Activated naive CD8-positive, alpha-beta T cell treated with anti-CD3 and anti-CD28 coated beads, Interleukin-2, amount 10 ng/mL, durations not matched to agents 7 days and 5 days (primary cell): ENCODE results near the gene KCNA2. TPM values are rescaled to one million over a fixed set of nuclear protein-coding genes. Genes with fewer than 3 reads are reported as not detected.

Experiments
- ATAC-seq: fragments of 150-1000 bp; cut with Tn5 transposase; one replicate; pipeline ENCODE4 v1.10.0; 2021; ENCODE audit warnings: low read depth, moderate library complexity
- POLR2A ChIA-PET: fragments of 350-600 bp; sonication (Branson Sonifier 250); formaldehyde crosslinking; loops from one replicate; lab custom pipeline; 2021; ENCODE audit warnings: antibody characterized with exemption; lab: Charles Lee
- DNase-seq: peaks from one replicate; pipeline ENCODE4 v3.0.0; 2021
- H3K27ac Mint-ChIP-seq: one replicate; pipeline ENCODE4 v1.8.0; 2022; ENCODE audit warnings: mild to moderate bottlenecking, mixed read lengths
- H3K27me3 Mint-ChIP-seq: one replicate; pipeline ENCODE4 v1.8.0; 2022; ENCODE audit warnings: mild to moderate bottlenecking, moderate library complexity, mixed read lengths
- H3K36me3 Mint-ChIP-seq: one replicate; pipeline ENCODE4 v1.8.0; 2021; ENCODE audit warnings: mild to moderate bottlenecking, mixed read lengths
- H3K4me1 Mint-ChIP-seq: one replicate; pipeline ENCODE4 v1.8.0; 2021; ENCODE audit warnings: mixed read lengths
- H3K4me3 Mint-ChIP-seq: one replicate; pipeline ENCODE4 v1.8.0; 2022; ENCODE audit warnings: mild to moderate bottlenecking, moderate library complexity, mixed read lengths
- H3K9me3 Mint-ChIP-seq: one replicate; pipeline ENCODE4 v1.8.0; 2021; ENCODE audit warnings: mixed read lengths
- total RNA-seq, 2 experiments: library from RNA; stranded (reverse); gene quantifications; one replicate each; pipeline ENCODE4 v1.2.3, GENCODE V29; 2021

Gene KCNA2
- total RNA-seq, 2 experiments from 2014 or later: 1.1 to 1.6 TPM

GRCh38 chr1:110566836-110567235, 39.3 kb downstream of the KCNA2 start:
- POLR2A ChIA-PET: no interaction called here
- Mint-ChIP-seq H3K4me3 (no peak overlapping the region), H3K27ac (no peak overlapping the region), H3K9me3 (no peaks in the 10 kb centered on the region), H3K27me3 (peaks cover 32% of the 10 kb centered on the region), H3K4me1 (no peaks in the 10 kb centered on the region), H3K36me3 (no peaks in the 10 kb centered on the region)
- DNase-seq: no peak
- no peak for ATAC-seq

GRCh38 chr1:110565565-110565964, 40.6 kb downstream of the KCNA2 start:
- POLR2A ChIA-PET: no interaction called here
- no peak for ATAC-seq
- H3K36me3 Mint-ChIP-seq: no peaks in the 10 kb centered on the region
- no peak overlapping the region for H3K27ac Mint-ChIP-seq
- no peak for DNase-seq
- no peak overlapping the region for H3K4me3 Mint-ChIP-seq
- peaks cover 23% of the 10 kb centered on the region for H3K27me3 Mint-ChIP-seq
- no peaks in the 10 kb centered on the region for H3K9me3 Mint-ChIP-seq
- no peaks in the 10 kb centered on the region for H3K4me1 Mint-ChIP-seq

- Mint-ChIP-seq H3K4me1 (peaks cover 2% of the 10 kb centered on the region), H3K9me3 (no peaks in the 10 kb centered on the region), H3K27ac (no peak overlapping the region), H3K27me3 (peaks cover 21% of the 10 kb centered on the region), H3K36me3 (no peaks in the 10 kb centered on the region), H3K4me3 (no peak overlapping the region)
- DNase-seq (no peak), ATAC-seq (no peak)
- POLR2A ChIA-PET: no interaction called here
Measured at GRCh38 chr1:110563089-110563488, 43.1 kb downstream of the KCNA2 start.

- no peak overlapping the region for H3K27ac Mint-ChIP-seq
- no peaks in the 10 kb centered on the region for H3K36me3 Mint-ChIP-seq
- ATAC-seq (no peak), DNase-seq (no peak)
- POLR2A ChIA-PET: no interaction called here
- H3K4me3 Mint-ChIP-seq: no peak overlapping the region
- peaks cover 2% of the 10 kb centered on the region for H3K4me1 Mint-ChIP-seq
- H3K27me3 Mint-ChIP-seq: peaks cover 30% of the 10 kb centered on the region
- no peaks in the 10 kb centered on the region for H3K9me3 Mint-ChIP-seq
Measured at GRCh38 chr1:110561596-110561995, 44.6 kb downstream of the KCNA2 start.

DNA sequence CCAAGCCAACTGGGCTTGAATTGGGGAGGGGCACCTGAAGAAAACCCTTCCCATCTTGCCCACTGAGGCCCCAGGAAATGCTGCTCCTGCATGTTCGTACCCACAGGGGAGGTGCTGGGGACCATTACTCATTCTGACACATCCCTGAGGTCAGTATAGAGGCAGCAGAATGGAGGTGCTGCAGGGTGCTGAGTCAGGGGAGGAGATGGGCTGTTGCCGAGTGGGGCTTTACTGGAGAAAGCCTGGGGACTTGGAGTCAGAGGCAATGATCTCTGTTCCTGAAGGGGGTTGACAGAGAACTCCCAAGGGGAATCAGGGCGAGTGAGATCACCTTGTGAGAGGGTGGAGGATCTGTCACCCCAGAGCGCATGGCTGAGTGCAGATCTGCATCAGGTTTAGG, 47.0 kb downstream of the KCNA2 start:
- H3K27me3 Mint-ChIP-seq: peaks cover 44% of the 10 kb centered on the region

GRCh38 chr1:110557481-110557880, 48.7 kb downstream of the KCNA2 start:
- no peak for ATAC-seq
- Mint-ChIP-seq H3K9me3 (no peaks in the 10 kb centered on the region), H3K4me3 (no peak overlapping the region), H3K27me3 (peaks cover 56% of the 10 kb centered on the region), H3K4me1 (peaks cover 2% of the 10 kb centered on the region), H3K27ac (no peak overlapping the region), H3K36me3 (no peaks in the 10 kb centered on the region)
- no peak for DNase-seq
- POLR2A ChIA-PET: interaction anchor here (0.7 kb wide), 1 partner anchor 321 kb away, joined by 3 read pairs; no protein-coding TSS in a partner anchor

More for the DNA sequence above, 47.0 kb downstream of the KCNA2 start:
- Mint-ChIP-seq H3K4me3 (no peak overlapping the region), H3K36me3 (no peaks in the 10 kb centered on the region), H3K27ac (no peak overlapping the region), H3K4me1 (peaks cover 2% of the 10 kb centered on the region), H3K9me3 (no peaks in the 10 kb centered on the region)
- ATAC-seq (no peak), DNase-seq (no peak)
- POLR2A ChIA-PET: no interaction called here

- peaks cover 2% of the 10 kb centered on the region for H3K4me1 Mint-ChIP-seq
- no peak for DNase-seq
- POLR2A ChIA-PET: no interaction called here
- no peak for ATAC-seq
- no peak overlapping the region for H3K27ac Mint-ChIP-seq
- peaks cover 57% of the 10 kb centered on the region for H3K27me3 Mint-ChIP-seq
- no peak overlapping the region for H3K4me3 Mint-ChIP-seq
- no peaks in the 10 kb centered on the region for H3K36me3 Mint-ChIP-seq
- no peaks in the 10 kb centered on the region for H3K9me3 Mint-ChIP-seq
Measured at GRCh38 chr1:110556471-110556807, 49.7 kb downstream of the KCNA2 start.

- no peak for ATAC-seq
- no peak overlapping the region for H3K27ac Mint-ChIP-seq
- DNase-seq: no peak
- peaks cover 2% of the 10 kb centered on the region for H3K4me1 Mint-ChIP-seq
- H3K9me3 Mint-ChIP-seq: no peaks in the 10 kb centered on the region
- H3K4me3 Mint-ChIP-seq: no peak overlapping the region
- POLR2A ChIA-PET: no interaction called here
- no peaks in the 10 kb centered on the region for H3K36me3 Mint-ChIP-seq
- peaks cover 61% of the 10 kb centered on the region for H3K27me3 Mint-ChIP-seq
Measured at GRCh38 chr1:110555807-110556470, 50.2 kb downstream of the KCNA2 start.

GRCh38 chr1:110554871-110555801, 51.0 kb downstream of the KCNA2 start:
- no peaks in the 10 kb centered on the region for H3K9me3 Mint-ChIP-seq
- no peaks in the 10 kb centered on the region for H3K36me3 Mint-ChIP-seq
- H3K4me1 Mint-ChIP-seq: peaks cover 2% of the 10 kb centered on the region
- DNase-seq (peak; percentile 69), ATAC-seq (peak; percentile 82)
- H3K27me3 Mint-ChIP-seq: peaks cover 64% of the 10 kb centered on the region
- POLR2A ChIA-PET: no interaction called here
- peak overlapping the region; percentile 10 for H3K4me3 Mint-ChIP-seq
- H3K27ac Mint-ChIP-seq: no peak overlapping the region

GRCh38 chr1:110551278-110551809, 54.8 kb downstream of the KCNA2 start:
- H3K9me3 Mint-ChIP-seq: no peaks in the 10 kb centered on the region
- H3K27me3 Mint-ChIP-seq: peaks cover 41% of the 10 kb centered on the region
- POLR2A ChIA-PET: no interaction called here
- no peak overlapping the region for H3K27ac Mint-ChIP-seq
- ATAC-seq (no peak), DNase-seq (no peak)
- no peak overlapping the region for H3K4me3 Mint-ChIP-seq
- no peaks in the 10 kb centered on the region for H3K36me3 Mint-ChIP-seq
- no peaks in the 10 kb centered on the region for H3K4me1 Mint-ChIP-seq

- H3K9me3 Mint-ChIP-seq: no peaks in the 10 kb centered on the region
- no peak overlapping the region for H3K27ac Mint-ChIP-seq
- H3K4me3 Mint-ChIP-seq: no peak overlapping the region
Measured at GRCh38 chr1:110549831-110550230, 56.3 kb downstream of the KCNA2 start.

DNA sequence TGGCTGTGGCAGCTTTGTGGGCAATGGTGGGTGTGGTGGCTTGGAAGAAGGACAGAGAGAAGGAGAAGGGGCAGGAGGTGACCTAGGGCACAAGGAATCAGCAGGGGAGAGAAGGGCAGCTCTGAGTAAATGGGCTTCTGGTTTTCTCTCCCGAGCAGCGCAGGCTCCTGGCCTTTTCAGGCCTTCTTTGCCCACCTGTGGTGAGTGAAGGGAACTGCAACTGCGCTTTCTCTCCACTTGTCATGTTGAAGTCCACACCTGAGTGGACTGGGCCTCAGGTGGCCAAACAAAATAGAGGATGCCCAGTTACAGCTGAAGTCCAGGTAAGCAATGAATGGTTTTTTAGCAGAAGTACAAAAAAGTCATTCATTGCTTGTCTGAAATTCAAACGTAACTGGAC, 57.8 kb downstream of the KCNA2 start:
- Mint-ChIP-seq H3K4me3 (no peak overlapping the region), H3K9me3 (no peaks in the 10 kb centered on the region), H3K27me3 (peaks cover 28% of the 10 kb centered on the region), H3K27ac (no peak overlapping the region), H3K4me1 (no peaks in the 10 kb centered on the region), H3K36me3 (no peaks in the 10 kb centered on the region)
- no peak for ATAC-seq
- POLR2A ChIA-PET: no interaction called here
- no peak for DNase-seq

More at GRCh38 chr1:110549831-110550230, 56.3 kb downstream of the KCNA2 start:
- POLR2A ChIA-PET: no interaction called here
- Mint-ChIP-seq H3K27me3 (peaks cover 37% of the 10 kb centered on the region), H3K4me1 (no peaks in the 10 kb centered on the region), H3K36me3 (no peaks in the 10 kb centered on the region)
- no peak for DNase-seq
- ATAC-seq: no peak

DNA sequence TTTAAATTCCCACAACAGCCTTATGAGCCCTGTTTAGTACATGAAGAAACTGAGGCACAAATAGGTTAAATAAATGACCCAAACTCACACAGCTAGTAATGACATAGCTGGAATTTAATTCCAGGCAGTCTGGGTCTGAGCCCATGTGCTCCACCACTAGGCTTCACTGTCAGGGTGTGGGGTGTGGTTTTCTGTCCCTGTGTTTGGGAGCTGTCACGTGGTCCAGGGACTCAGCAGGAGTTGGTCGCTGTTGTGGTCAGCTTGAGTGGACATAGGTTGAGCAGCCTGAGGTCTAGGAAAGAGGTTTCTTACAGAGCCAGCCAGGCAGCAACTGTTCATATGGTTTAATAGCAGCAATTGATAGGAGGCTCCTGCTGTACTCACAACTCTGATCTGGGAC, 59.1 kb downstream of the KCNA2 start:
- POLR2A ChIA-PET: no interaction called here
- no peak for ATAC-seq
- Mint-ChIP-seq H3K4me1 (no peaks in the 10 kb centered on the region), H3K4me3 (no peak overlapping the region), H3K9me3 (no peaks in the 10 kb centered on the region), H3K27me3 (peaks cover 19% of the 10 kb centered on the region), H3K36me3 (no peaks in the 10 kb centered on the region), H3K27ac (no peak overlapping the region)
- no peak for DNase-seq
